Lung (tissue), 12 donors: ENCODE measurements around the gene CIAPIN1. TPM values are rescaled to one million over a fixed set of nuclear protein-coding genes. Genes with fewer than 3 reads are reported as not detected.

ENCODE experiments used
- ATAC-seq: fragments of 200-7000 bp; cut with Tn5 transposase; one replicate; pipeline ENCODE4 v1.9.1; 2020; ENCODE audit warnings: moderate number of reproducible peaks; ENCODE audit not compliant: insufficient read depth, low FRiP score
- DNase-seq, 3 donors: peaks; one replicate each; pipeline ENCODE4 v3.0.0-alpha.2; 2013 to 2017
- H3K27ac ChIP-seq, 2 donors: one replicate each; pipeline ENCODE4 v1.5.1; 2013; ENCODE audit warnings: mild to moderate bottlenecking in 2 of 2, moderate library complexity in 2 of 2, control low read depth in 1 of 2, inconsistent platforms in 1 of 2, low read depth in 1 of 2, low read length in 1 of 2
- H3K27me3 ChIP-seq, 3 donors: one replicate each; pipeline ENCODE4 v1.5.1; 2013; ENCODE audit warnings: low read length in 2 of 3; ENCODE audit not compliant: control insufficient read depth in 3 of 3, insufficient read depth in 3 of 3
- H3K36me3 ChIP-seq, 4 donors: one replicate each; pipeline ENCODE4 v1.5.1; 2013; ENCODE audit warnings: low read length in 4 of 4, mild to moderate bottlenecking in 1 of 4, moderate library complexity in 1 of 4; ENCODE audit not compliant: control insufficient read depth in 4 of 4, insufficient read depth in 4 of 4
- H3K4me1 ChIP-seq, 5 donors: one replicate each; pipeline ENCODE4 v1.5.1; 2013; ENCODE audit warnings: low read length in 5 of 5, mild to moderate bottlenecking in 2 of 5, moderate library complexity in 1 of 5; ENCODE audit not compliant: control insufficient read depth in 5 of 5, insufficient read depth in 5 of 5
- H3K4me3 ChIP-seq: one replicate; pipeline ENCODE4 v1.5.1; 2013; ENCODE audit warnings: mild to moderate bottlenecking, control low read depth, moderate library complexity
- H3K9ac ChIP-seq, 2 donors: one replicate each; pipeline ENCODE4 v1.5.1; 2013; ENCODE audit warnings: low read length in 2 of 2, control low read depth in 1 of 2; ENCODE audit not compliant: insufficient read depth in 1 of 2
- H3K9me3 ChIP-seq, 4 donors: one replicate each; pipeline ENCODE4 v1.5.1; 2013; ENCODE audit warnings: low read length in 3 of 4, mild to moderate bottlenecking in 1 of 4, moderate library complexity in 1 of 4; ENCODE audit not compliant: control insufficient read depth in 4 of 4, insufficient read depth in 3 of 4
- WGBS, 2 donors: extraction: QIAGEN DNeasy Blood & Tissue Kit; methylation state at CpG; one replicate each; pipeline ENCODE4 v1.1.7; 2013; 5-methylcytosine and 5-hydroxymethylcytosine counted together
- polyA plus RNA-seq, 2 donors: library from polyadenylated mRNA; stranded (reverse); fragments of 200-250 nt; gene quantifications; one replicate each; pipeline ENCODE4 v1.2.1, GENCODE V29; 2013
- total RNA-seq, 2 donors: library from RNA; depleted of rRNA in 1 of 2; stranded (reverse); fragments of >200 nt in 1 of 2; gene quantifications; one replicate each; pipeline ENCODE4 v1.2.1, GENCODE V29; 2014 to 2021
- TF ChIP-seq, protein P1 (sequence below): IDR thresholded peaks from 2 replicates; pipeline ENCODE4 v1.5.1; 2012; ENCODE audit warnings: mild to moderate bottlenecking; ENCODE audit errors: control extremely low read depth, extremely low read depth
- donor health status: control.
- donor health status: control.
- donor health status: Bipolar disorder and iron deficiency.
- donor health status: healthy.
- donor health status: DM: yes; HTN: yes; CAD: no.

The CIAPIN1 gene
- total and polyA plus RNA-seq, 4 donors: 24.0 to 69.6 (median 37.7) TPM

GRCh38 chr16:57486858-57487834 lies 40.0 kb upstream of the CIAPIN1 start:
- WGBS, 2 donors: 90 to 95% methylated on average over 8 of the region's 8 CpGs
- Histone ChIP-seq H3K9ac (no peak overlapping the region), H3K27me3 (no peaks in the 10 kb centered on the region), H3K36me3 (no peaks in the 10 kb centered on the region), H3K27ac (peak overlapping the region in 1 of 2 donors; percentile 70), H3K9me3 (no peaks in the 10 kb centered on the region), H3K4me1 (peaks cover 0 to 16% (median 5%) of the 10 kb centered on the region in 5 donors), H3K4me3 (no peak overlapping the region)
- no peak for ATAC-seq
- TF ChIP-seq, protein P1, sequence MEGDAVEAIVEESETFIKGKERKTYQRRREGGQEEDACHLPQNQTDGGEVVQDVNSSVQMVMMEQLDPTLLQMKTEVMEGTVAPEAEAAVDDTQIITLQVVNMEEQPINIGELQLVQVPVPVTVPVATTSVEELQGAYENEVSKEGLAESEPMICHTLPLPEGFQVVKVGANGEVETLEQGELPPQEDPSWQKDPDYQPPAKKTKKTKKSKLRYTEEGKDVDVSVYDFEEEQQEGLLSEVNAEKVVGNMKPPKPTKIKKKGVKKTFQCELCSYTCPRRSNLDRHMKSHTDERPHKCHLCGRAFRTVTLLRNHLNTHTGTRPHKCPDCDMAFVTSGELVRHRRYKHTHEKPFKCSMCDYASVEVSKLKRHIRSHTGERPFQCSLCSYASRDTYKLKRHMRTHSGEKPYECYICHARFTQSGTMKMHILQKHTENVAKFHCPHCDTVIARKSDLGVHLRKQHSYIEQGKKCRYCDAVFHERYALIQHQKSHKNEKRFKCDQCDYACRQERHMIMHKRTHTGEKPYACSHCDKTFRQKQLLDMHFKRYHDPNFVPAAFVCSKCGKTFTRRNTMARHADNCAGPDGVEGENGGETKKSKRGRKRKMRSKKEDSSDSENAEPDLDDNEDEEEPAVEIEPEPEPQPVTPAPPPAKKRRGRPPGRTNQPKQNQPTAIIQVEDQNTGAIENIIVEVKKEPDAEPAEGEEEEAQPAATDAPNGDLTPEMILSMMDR: no peak
- DNase-seq: no peak

GRCh38 chr16:57485916-57486857 lies 39.0 kb upstream of the CIAPIN1 start, which contains the start of gene DOK4:
Gene DOK4 (minus strand): TSS chr16:57486493. CDS start chr16:57479507, 6,986 bp downstream.
- Histone ChIP-seq H3K4me1 (peaks cover 0 to 16% (median 5%) of the 10 kb centered on the region in 5 donors), H3K9ac (peak within 1 kb of the TSS in 1 of 2 donors; percentile 38), H3K27ac (peak within 1 kb of the TSS in 1 of 2 donors; percentile 76), H3K36me3 (no peaks in the 10 kb centered on the region), H3K27me3 (no peaks in the 10 kb centered on the region), H3K4me3 (peak within 1 kb of the TSS; percentile 88), H3K9me3 (no peaks in the 10 kb centered on the region)
- 1 to 2% methylated on average over 30 to 72 of the region's 73 CpGs for WGBS, 2 donors
- DNase-seq (peak; percentile 71 to 84 (median 82)), ATAC-seq (peak; percentile 90)
- TF ChIP-seq, protein P1: no peak

GRCh38 chr16:57485091-57485915 lies 38.1 kb upstream of the CIAPIN1 start:
- peak overlapping the region; percentile 88 for H3K4me3 ChIP-seq
- H3K9me3 ChIP-seq: no peaks in the 10 kb centered on the region
- peak overlapping the region in 1 of 2 donors; percentile 76 for H3K27ac ChIP-seq
- H3K27me3 ChIP-seq: no peaks in the 10 kb centered on the region
- ATAC-seq (no peak), DNase-seq (no peak)
- TF ChIP-seq, protein P1: no peak
- H3K9ac ChIP-seq: peak overlapping the region in 1 of 2 donors; percentile 38
- no peaks in the 10 kb centered on the region for H3K36me3 ChIP-seq
- peaks cover 0 to 22% (median 5%) of the 10 kb centered on the region in 5 donors for H3K4me1 ChIP-seq
- 62 to 76% methylated on average over 14 of the region's 14 CpGs for WGBS, 2 donors
